GM12875 (cell line): ENCODE results near the gene MAD2L2.

Experiments
- H3K4me3 ChIP-seq: one replicate; pipeline ENCODE4 v1.5.1; 2011; ENCODE audit warnings: low read depth, low read length, control low read depth
- CTCF ChIP-seq: IDR thresholded peaks from 2 replicates; pipeline ENCODE4 v1.5.1; 2011; ENCODE audit warnings: low read depth, mild to moderate bottlenecking, control low read depth, inconsistent platforms, low read length, moderate library complexity, borderline replicate concordance; ENCODE audit not compliant: insufficient read depth

The MAD2L2 gene

DNA sequence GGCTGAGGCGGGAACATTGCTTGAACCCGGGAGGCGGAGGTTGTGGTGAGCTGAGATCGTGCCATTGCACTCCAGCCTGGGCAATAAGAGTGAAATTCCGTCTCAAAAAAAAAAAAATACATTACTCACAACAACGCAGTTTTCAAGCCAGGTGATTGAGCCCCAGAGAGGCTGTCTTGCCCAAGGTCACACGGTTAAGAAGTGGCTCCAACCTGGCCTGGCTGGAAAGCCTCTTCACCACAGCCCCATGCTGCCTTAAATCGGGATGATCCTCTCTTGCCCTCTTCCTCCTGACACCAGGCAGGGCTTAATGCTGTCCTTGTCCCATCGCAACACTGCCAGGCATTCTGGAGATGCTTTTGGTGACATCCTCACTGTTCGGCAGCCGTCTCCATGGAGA, 32.1 kb upstream of the MAD2L2 start:
- TF ChIP-seq CTCF = no peak

DNA sequence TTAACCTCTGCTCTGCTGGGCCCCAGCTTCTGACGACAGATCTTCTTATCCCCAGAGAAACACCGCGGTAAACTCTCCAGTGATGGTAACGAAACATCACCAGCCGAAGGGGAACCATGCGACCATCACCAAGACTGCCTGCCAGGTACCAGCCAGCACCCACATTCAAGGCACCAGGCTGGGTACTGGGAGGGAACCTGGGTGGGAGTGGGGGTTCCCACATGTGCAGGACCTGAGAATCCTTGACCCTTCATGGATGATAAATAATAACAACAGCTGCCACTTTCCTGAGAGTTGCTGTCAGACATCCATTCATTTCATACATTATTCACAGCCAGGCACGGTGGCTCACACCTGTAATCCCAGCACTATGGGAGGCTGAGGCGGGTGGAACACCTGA, 31.3 kb upstream of the MAD2L2 start:
- TF ChIP-seq CTCF = no peak
- no peak overlapping the region for H3K4me3 ChIP-seq

More for the DNA sequence above, 32.1 kb upstream of the MAD2L2 start:
- H3K4me3 ChIP-seq = no peak overlapping the region

GRCh38 chr1:11711490-11711889, 30.5 kb upstream of the MAD2L2 start:
- H3K4me3 ChIP-seq = no peak overlapping the region
- TF ChIP-seq CTCF = no peak

GRCh38 chr1:11708554-11709350, 27.8 kb upstream of the MAD2L2 start:
- TF ChIP-seq CTCF = no peak
- H3K4me3 ChIP-seq = no peak overlapping the region

DNA sequence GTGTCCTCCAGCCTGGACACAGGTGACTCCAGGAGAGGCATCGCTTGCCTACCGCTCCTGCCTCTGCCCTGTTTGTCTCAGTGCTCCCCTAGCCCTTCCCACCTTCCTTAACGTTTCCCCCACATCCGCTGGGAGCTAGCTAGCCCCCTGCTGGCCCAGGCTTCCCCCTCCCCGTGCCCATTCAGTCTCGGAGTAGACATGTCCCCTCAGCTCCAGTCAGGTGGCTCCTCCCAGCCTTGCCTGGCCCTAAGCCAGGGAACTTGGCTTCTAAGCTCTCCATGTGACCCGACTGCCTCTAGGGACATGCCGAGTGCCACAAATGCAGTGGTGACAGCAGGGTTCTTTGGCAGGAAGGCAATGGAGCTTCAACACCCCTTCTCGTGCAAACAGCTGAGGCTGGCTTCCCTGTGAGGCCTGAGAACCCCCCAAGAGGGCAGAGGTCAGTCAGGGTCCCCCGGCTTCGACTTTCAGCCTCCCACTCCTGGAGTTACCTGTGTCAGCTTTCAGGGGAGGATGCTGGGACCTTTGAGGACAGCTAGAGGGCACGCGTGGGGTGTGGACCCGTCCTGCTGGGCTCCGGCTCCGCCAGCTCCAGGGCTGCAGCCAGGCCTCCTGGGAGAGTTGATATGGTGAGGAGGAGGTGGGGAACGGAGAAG, 26.8 kb upstream of the MAD2L2 start:
- no peak for TF ChIP-seq CTCF

GRCh38 chr1:11706292-11706691, 25.3 kb upstream of the MAD2L2 start:
- TF ChIP-seq CTCF = no peak
- H3K4me3 ChIP-seq = no peak overlapping the region

More for the DNA sequence above, 26.8 kb upstream of the MAD2L2 start:
- no peak overlapping the region for H3K4me3 ChIP-seq

GRCh38 chr1:11705596-11705995, 24.6 kb upstream of the MAD2L2 start:
- H3K4me3 ChIP-seq = no peak overlapping the region
- TF ChIP-seq CTCF = no peak
